ENCODE data around the gene ALDH7A1. TPM values are rescaled to one million over a fixed set of nuclear protein-coding genes. Genes with fewer than 3 reads are reported as not detected.
"Not testable (repeated sequence)": the region's sequence is repeated elsewhere in the genome, so short reads cannot be mapped to it uniquely, and the experiment has no call there.

ALDH7A1 gene
- total RNA-seq, 1 donor from 2014 or later: 246 TPM

GRCh38 chr5:126633552-126633951 is 38.5 kb upstream of the ALDH7A1 start:
- Mint-ChIP-seq H3K27me3 (no peaks in the 10 kb centered on the region), H3K36me3 (ENCODE audit: insufficient read depth) (no peaks in the 10 kb centered on the region), H3K4me3 (ENCODE audit: low read depth) (no peak overlapping the region), H3K9me3 (ENCODE audit: low read depth) (no peaks in the 10 kb centered on the region), H3K4me1 (ENCODE audit: low read depth) (no peaks in the 10 kb centered on the region), H3K27ac (no peak overlapping the region)
- TF ChIP-seq, protein P1, sequence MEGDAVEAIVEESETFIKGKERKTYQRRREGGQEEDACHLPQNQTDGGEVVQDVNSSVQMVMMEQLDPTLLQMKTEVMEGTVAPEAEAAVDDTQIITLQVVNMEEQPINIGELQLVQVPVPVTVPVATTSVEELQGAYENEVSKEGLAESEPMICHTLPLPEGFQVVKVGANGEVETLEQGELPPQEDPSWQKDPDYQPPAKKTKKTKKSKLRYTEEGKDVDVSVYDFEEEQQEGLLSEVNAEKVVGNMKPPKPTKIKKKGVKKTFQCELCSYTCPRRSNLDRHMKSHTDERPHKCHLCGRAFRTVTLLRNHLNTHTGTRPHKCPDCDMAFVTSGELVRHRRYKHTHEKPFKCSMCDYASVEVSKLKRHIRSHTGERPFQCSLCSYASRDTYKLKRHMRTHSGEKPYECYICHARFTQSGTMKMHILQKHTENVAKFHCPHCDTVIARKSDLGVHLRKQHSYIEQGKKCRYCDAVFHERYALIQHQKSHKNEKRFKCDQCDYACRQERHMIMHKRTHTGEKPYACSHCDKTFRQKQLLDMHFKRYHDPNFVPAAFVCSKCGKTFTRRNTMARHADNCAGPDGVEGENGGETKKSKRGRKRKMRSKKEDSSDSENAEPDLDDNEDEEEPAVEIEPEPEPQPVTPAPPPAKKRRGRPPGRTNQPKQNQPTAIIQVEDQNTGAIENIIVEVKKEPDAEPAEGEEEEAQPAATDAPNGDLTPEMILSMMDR (IDR thresholded peaks at IDR 0.05; ENCODE audit: unreplicated experiment): no peak
- no peak for DNase-seq (ENCODE audit: low spot score, unreplicated experiment)

GRCh38 chr5:126631920-126632319 is 36.9 kb upstream of the ALDH7A1 start:
- no peak for DNase-seq (ENCODE audit: low spot score, unreplicated experiment)
- Mint-ChIP-seq H3K4me3 (ENCODE audit: low read depth) (no peak overlapping the region), H3K4me1 (ENCODE audit: low read depth) (peaks cover 2% of the 10 kb centered on the region), H3K9me3 (ENCODE audit: low read depth) (no peaks in the 10 kb centered on the region), H3K27ac (no peak overlapping the region), H3K36me3 (ENCODE audit: insufficient read depth) (peaks cover 3% of the 10 kb centered on the region), H3K27me3 (no peaks in the 10 kb centered on the region)
- TF ChIP-seq, protein P1 (IDR thresholded peaks at IDR 0.05; ENCODE audit: unreplicated experiment): no peak

DNA sequence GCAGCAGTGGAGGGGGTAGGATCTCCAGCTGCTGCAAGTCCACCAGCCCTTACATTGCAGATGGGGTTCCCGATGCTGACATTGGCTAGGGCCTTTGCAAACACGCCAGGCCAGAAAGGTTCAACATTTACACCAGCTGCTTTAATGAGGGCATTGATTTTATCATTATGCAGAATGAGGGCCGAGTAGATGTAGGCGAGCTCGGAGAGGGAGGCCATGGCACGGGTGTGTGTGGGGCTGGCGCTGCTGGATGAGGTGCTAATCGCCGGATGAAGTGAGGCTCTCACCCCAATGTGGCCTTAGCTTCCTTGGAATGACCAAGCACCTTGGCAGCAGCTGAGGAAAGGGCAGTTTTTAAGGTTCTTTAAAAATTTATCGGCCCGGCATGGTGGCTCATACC is 33.1 kb upstream of the ALDH7A1 start:
- no peak for DNase-seq (ENCODE audit: low spot score, unreplicated experiment)
- Mint-ChIP-seq H3K9me3 (ENCODE audit: low read depth) (no peaks in the 10 kb centered on the region), H3K4me3 (ENCODE audit: low read depth) (no peak overlapping the region), H3K27ac (peak overlapping the region; percentile 14), H3K27me3 (no peaks in the 10 kb centered on the region), H3K4me1 (ENCODE audit: low read depth) (peaks cover 2% of the 10 kb centered on the region), H3K36me3 (ENCODE audit: insufficient read depth) (peaks cover 19% of the 10 kb centered on the region)
- TF ChIP-seq, protein P1 (IDR thresholded peaks at IDR 0.05; ENCODE audit: unreplicated experiment): no peak

DNA sequence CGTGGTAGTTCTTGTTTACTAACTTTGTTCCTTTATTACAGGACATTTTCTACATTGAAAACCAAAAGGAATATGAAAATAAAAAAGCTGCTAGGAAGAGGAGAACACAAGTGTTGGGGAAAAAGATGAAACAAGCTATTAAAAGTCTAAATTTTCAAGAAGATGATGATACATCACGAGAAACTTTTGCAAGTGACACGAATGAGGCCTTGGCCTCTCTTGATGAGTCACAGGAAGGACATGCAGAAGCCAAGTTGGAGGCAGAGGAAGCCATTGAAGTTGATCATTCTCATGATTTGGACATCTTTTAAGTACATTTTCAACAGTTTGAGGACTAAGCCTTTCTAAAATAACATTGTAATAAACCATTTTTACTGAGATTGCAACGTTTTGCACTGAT is 29.5 kb upstream of the ALDH7A1 start:
- no peaks in the 10 kb centered on the region for H3K9me3 Mint-ChIP-seq (ENCODE audit: low read depth)
- peaks cover 2% of the 10 kb centered on the region for H3K4me1 Mint-ChIP-seq (ENCODE audit: low read depth)
- no peak for DNase-seq (ENCODE audit: low spot score, unreplicated experiment)
- H3K27me3 Mint-ChIP-seq: no peaks in the 10 kb centered on the region
- peaks cover 20% of the 10 kb centered on the region for H3K36me3 Mint-ChIP-seq (ENCODE audit: insufficient read depth)
- TF ChIP-seq, protein P1 (IDR thresholded peaks at IDR 0.05; ENCODE audit: unreplicated experiment): no peak
- H3K4me3 Mint-ChIP-seq (ENCODE audit: low read depth): no peak overlapping the region
- H3K27ac Mint-ChIP-seq: no peak overlapping the region

GRCh38 chr5:126619781-126620180 is 24.8 kb upstream of the ALDH7A1 start:
- Mint-ChIP-seq H3K27me3 (no peaks in the 10 kb centered on the region), H3K4me1 (ENCODE audit: low read depth) (no peaks in the 10 kb centered on the region), H3K27ac (no peak overlapping the region), H3K36me3 (ENCODE audit: insufficient read depth) (peaks cover 18% of the 10 kb centered on the region), H3K4me3 (ENCODE audit: low read depth) (no peak overlapping the region), H3K9me3 (ENCODE audit: low read depth) (no peaks in the 10 kb centered on the region)
- TF ChIP-seq, protein P1 (IDR thresholded peaks at IDR 0.05; ENCODE audit: unreplicated experiment): no peak
- no peak for DNase-seq (ENCODE audit: low spot score, unreplicated experiment)

DNA sequence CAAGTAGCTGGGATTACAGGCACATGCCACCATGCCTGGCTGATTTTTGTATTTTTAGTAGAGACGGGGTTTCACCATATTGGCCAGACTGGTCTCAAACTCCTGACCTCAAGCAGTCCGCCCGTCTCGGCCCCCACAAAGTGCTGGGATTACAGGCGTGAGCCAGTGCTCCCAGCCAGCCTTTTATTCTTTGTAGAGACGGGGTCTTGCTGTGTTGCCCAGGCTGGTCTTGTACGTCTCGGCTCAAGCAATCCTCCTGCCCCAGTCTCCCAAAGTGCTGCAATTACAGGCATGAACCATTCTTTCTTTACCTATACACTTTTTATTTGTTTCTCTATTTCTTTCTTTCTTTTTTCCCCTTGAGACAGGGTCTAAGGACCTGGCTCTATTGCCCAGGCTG is 22.6 kb upstream of the ALDH7A1 start:
- H3K27ac Mint-ChIP-seq; H3K9me3 Mint-ChIP-seq (ENCODE audit: low read depth); DNase-seq (ENCODE audit: low spot score, unreplicated experiment); H3K4me3 Mint-ChIP-seq (ENCODE audit: low read depth); H3K27me3 Mint-ChIP-seq; H3K4me1 Mint-ChIP-seq (ENCODE audit: low read depth): not testable (repeated sequence)
- H3K36me3 Mint-ChIP-seq (ENCODE audit: insufficient read depth): peaks cover 13% of the 10 kb centered on the region

All from progenitor cell of endocrine pancreas (in vitro differentiated cells).